Ovary (tissue), 9 donors: ENCODE measurements around the gene MRPL39. TPM values are rescaled to one million over a fixed set of nuclear protein-coding genes. Genes with fewer than 3 reads are reported as not detected.

Experiments
- DNase-seq, 5 donors: peaks; one replicate each; pipeline ENCODE4 v3.0.0-alpha.2; 2019 to 2020
- H3K27ac ChIP-seq, 2 donors: fragments of 200-600 bp; one replicate each; pipeline versions ENCODE4 v1.5.1 to v1.8.0; 2019 to 2022
- H3K27me3 ChIP-seq: fragments of 200-600 bp; one replicate; pipeline ENCODE4 v1.8.0; 2022
- H3K36me3 ChIP-seq: fragments of 200-600 bp; sonication (generic); one replicate; pipeline ENCODE4 v1.5.1; 2019
- H3K4me1 ChIP-seq: one replicate; pipeline ENCODE4 v1.8.1; 2013; ENCODE audit warnings: mild to moderate bottlenecking, moderate library complexity; ENCODE audit not compliant: insufficient read depth
- H3K4me3 ChIP-seq: fragments of 200-600 bp; sonication (generic); one replicate; pipeline ENCODE4 v1.5.1; 2017
- H3K9me3 ChIP-seq, 2 donors: fragments of 200-600 bp in 1 of 2; sonication (generic) in 1 of 2; one replicate each; pipeline versions ENCODE4 v1.5.1 to v1.8.1; 2013 to 2019; ENCODE audit warnings: mild to moderate bottlenecking in 1 of 2, moderate library complexity in 1 of 2
- EP300 ChIP-seq: sonication (generic); formaldehyde crosslinking; IDR thresholded peaks from one replicate; pipeline ENCODE4 v1.6.1; 2017; ENCODE audit warnings: antibody characterized with exemption
- POLR2A ChIP-seq: fragments of 450-650 bp; IDR thresholded peaks from one replicate; pipeline ENCODE4 v1.6.1; 2017; ENCODE audit warnings: antibody characterized with exemption, mild to moderate bottlenecking, moderate library complexity
- WGBS, 3 donors: extraction: QIAGEN DNeasy Blood & Tissue Kit in 1 of 3; methylation state at CpG; one replicate each; pipeline versions ENCODE4 v1.1.5 to v1.1.7; 2013 to 2017; 5-methylcytosine and 5-hydroxymethylcytosine counted together
- intact Hi-C, 4 donors: fragments of 100-400 bp; cut with DNase I; formaldehyde crosslinking; loops; one replicate each; pipeline versions ENCODE4 v1.11.0 to v1.15.1; 2022 to 2023
- polyA plus RNA-seq, 2 donors: library from polyadenylated mRNA; stranded (reverse); fragments of 200-250 nt in 1 of 2; fragments of 350-450 nt in 1 of 2; fragmentation: Illumina TruSeq in 1 of 2; extraction: RNeasy Lipid Tissue Mini Kit (QIAGEN cat#74804) in 1 of 2; gene quantifications; one replicate each; pipeline ENCODE4 v1.2.3, GENCODE V29; 2013 to 2014
- total RNA-seq, 7 donors: library from RNA; depleted of rRNA in 2 of 7; stranded (reverse); fragments of >200 nt in 2 of 7; fragmentation: NEBNext Ultra II Directional in 3 of 7; extraction: Animal tissue kit (Norgen Biotek cat#: 25700) in 3 of 7; gene quantifications; one replicate each; pipeline versions ENCODE4 v1.1.0 to v1.2.4, GENCODE V29; 2016 to 2023
- TF ChIP-seq, protein P1 (sequence below), 3 donors: fragments of 450-650 bp in 2 of 3; fragments of 200-600 bp in 1 of 3; IDR thresholded peaks; one replicate each; pipeline versions ENCODE4 v1.5.1 to v1.8.0; 2016 to 2022; ENCODE audit warnings: antibody characterized with exemption in 3 of 3, mild to moderate bottlenecking in 1 of 3
- donor health status: DM: no; HTN: no; CAD: no; lungs with moderate emphysema.
- donor health status: DM: no; HTN: no; CAD: no.
- donor health status: Bipolar disorder and iron deficiency.
- donor health status: DM: yes; HTN: yes; CAD: no.
- donor health status: DM: no; HTN: no; CAD: no.
- donor health status: DM: yes; HTN: yes; CAD: no.

MRPL39 gene
- total and polyA plus RNA-seq, 9 donors: 15.3 to 26.3 (median 19.0) TPM

- no peaks in the 10 kb centered on the region for H3K36me3 ChIP-seq
- intact Hi-C loops: loop anchor here in 1 of 4 donors (10.0 kb wide), 1 partner anchor 525 kb away; no protein-coding TSS in a partner anchor
- DNase-seq: peak; percentile 51 to 72 (median 71)
- peak overlapping the region; percentile 93 to 94 for H3K27ac ChIP-seq
- TF ChIP-seq POLR2A: no peak
- TF ChIP-seq, protein P1, sequence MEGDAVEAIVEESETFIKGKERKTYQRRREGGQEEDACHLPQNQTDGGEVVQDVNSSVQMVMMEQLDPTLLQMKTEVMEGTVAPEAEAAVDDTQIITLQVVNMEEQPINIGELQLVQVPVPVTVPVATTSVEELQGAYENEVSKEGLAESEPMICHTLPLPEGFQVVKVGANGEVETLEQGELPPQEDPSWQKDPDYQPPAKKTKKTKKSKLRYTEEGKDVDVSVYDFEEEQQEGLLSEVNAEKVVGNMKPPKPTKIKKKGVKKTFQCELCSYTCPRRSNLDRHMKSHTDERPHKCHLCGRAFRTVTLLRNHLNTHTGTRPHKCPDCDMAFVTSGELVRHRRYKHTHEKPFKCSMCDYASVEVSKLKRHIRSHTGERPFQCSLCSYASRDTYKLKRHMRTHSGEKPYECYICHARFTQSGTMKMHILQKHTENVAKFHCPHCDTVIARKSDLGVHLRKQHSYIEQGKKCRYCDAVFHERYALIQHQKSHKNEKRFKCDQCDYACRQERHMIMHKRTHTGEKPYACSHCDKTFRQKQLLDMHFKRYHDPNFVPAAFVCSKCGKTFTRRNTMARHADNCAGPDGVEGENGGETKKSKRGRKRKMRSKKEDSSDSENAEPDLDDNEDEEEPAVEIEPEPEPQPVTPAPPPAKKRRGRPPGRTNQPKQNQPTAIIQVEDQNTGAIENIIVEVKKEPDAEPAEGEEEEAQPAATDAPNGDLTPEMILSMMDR (IDR thresholded peaks at IDR 0.05): peak in 2 of 3 donors; percentile 35 to 44
- 0 to 1% (median 0%) methylated on average over 32 to 40 of the region's 40 CpGs for WGBS, 3 donors
- H3K27me3 ChIP-seq: no peaks in the 10 kb centered on the region
- H3K4me3 ChIP-seq: peak overlapping the region; percentile 63
- H3K4me1 ChIP-seq: peaks cover 5% of the 10 kb centered on the region
- H3K9me3 ChIP-seq: no peaks in the 10 kb centered on the region
These were observed 32.4 kb upstream of the MRPL39 start for GRCh38 chr21:25639551-25640201.

DNA sequence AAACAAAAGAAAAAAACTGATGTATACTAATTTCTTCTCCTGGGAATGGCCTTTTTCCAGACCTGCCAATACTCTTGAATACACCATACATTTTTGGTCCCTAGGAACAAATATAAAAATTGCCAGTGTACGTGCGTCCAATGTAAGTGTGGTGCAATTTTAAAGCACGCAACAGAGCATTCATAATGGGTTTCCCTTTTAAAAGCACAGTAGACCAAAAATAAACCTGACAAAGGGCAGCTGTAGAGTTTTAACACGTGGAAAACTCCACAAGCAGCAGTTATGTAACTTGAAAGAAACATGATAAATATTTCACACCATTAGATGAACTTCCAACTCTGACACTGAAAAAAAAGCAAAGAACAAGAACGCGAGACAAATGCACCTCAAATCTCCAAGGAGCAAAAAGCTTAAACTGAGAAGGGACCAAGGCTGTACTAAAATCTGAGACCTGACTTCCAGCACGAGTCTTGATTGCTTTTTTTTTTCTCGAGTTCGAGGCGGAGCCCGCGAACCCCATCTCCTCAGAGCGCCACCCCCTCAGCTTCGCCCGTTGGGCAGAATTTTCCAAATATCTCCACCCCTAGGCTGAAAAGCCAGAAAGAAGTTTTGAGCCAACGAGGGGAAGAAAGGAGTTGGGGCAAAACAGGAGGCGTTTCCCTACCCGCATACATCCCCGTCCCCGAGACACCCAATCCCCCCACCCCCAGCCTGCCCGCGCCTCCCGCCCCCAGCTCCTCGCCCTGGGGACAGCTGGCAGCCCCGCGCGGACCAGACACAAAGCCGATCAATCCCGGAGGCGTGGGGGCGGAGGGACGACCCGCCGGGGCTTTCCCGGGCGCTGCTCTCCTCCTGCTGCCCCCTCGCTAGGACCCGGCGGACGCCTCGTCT, 31.6 kb upstream of the MRPL39 start, which contains the start of gene JAM2:
JAM2 (plus strand) TSS at position 599 of the 891 bp plus-strand sequence. CDS start 564 bp downstream, outside the sequence.
- Histone ChIP-seq H3K27ac (peak within 1 kb of the TSS; percentile 93 to 94), H3K27me3 (no peaks in the 10 kb centered on the region), H3K4me1 (peaks cover 5% of the 10 kb centered on the region), H3K36me3 (no peaks in the 10 kb centered on the region), H3K9me3 (no peaks in the 10 kb centered on the region), H3K4me3 (peak within 1 kb of the TSS; percentile 63)
- DNase-seq: peak in 3 of 5 donors; percentile 54 to 67 (median 55)
- TF ChIP-seq, protein P1 (IDR thresholded peaks at IDR 0.05): no peak
- TF ChIP-seq POLR2A (no peak), EP300 (no peak)
- WGBS, 3 donors: 0% methylated on average over 28 to 41 of the region's 41 CpGs
- intact Hi-C loops: loop anchor here in 1 of 4 donors (10.0 kb wide), 1 partner anchor 526 kb away; no protein-coding TSS in a partner anchor

DNA sequence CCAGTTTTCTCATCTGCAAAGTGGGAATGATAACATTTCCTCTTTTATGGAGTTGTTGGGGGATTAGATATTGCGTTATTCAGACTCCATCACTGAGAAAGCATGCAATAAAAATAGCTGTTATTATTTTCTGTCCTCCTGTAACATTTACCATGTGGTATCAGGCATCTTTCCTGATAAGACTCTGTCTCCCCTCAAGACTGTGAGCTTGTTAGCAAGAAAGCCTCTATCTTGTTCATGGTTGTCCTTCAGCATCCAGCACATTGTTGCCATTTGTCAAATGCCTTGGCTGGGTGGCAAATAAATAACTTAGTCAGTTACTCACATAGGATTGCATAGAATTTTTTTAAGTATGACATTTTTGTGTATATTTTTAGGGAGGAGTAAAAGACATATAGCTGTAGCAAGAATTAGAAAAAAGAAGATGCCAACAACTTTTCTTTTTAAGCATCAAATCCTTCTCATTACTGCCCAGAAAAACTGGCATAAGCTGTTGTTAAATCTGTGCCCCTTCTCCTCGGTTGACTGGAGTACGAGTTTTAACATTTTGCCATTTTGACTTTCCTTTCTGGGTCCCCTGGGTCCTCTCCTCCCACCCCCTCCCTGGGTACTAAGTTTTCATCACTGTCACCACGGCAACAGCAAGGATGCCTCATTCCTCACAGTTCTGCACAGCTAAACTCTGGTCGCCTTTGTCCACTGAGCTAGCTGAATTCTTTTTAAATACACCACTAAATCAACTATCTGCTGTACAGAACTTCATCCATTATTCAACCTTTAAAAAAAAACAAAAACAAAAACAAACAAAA, 30.8 kb upstream of the MRPL39 start:
- DNase-seq: peak in 2 of 5 donors; percentile 18 to 20
- peaks cover 5% of the 10 kb centered on the region for H3K4me1 ChIP-seq
- H3K27ac ChIP-seq: peak overlapping the region in 1 of 2 donors; percentile 93
- peak overlapping the region; percentile 63 for H3K4me3 ChIP-seq
- H3K36me3 ChIP-seq: no peaks in the 10 kb centered on the region
- H3K9me3 ChIP-seq: no peaks in the 10 kb centered on the region
- TF ChIP-seq, protein P1 (IDR thresholded peaks at IDR 0.05): no peak
- TF ChIP-seq EP300 (no peak), POLR2A (no peak)
- no peaks in the 10 kb centered on the region for H3K27me3 ChIP-seq
- 18 to 34% (median 20%) methylated on average over 5 of the region's 5 CpGs for WGBS, 3 donors
- intact Hi-C loops: loop anchor here in 1 of 4 donors (10.0 kb wide), 1 partner anchor 527 kb away; no protein-coding TSS in a partner anchor

DNA sequence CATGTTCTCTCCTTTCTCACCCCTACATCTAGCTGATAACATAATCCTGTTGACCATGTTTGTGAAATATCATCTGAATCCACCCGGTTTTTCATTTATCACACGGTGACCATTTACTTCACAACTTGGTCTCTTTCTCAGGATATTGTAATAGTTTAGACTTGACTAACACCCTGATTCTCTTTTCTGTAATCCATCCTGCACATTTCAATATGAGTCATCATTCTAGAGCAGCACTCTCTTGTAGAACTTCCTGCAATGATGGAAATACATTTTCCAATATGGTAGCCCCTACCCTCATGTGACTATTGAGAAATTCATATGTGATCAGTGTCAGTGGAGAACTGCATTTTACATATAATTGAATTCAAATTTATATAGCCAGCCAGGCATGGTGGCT, 29.4 kb upstream of the MRPL39 start:
- 88% methylated on average over 2 of the region's 2 CpGs for WGBS, 3 donors
- no peaks in the 10 kb centered on the region for H3K9me3 ChIP-seq
- intact Hi-C loops: loop anchor here in 1 of 4 donors (10.0 kb wide), 1 partner anchor 528 kb away; no protein-coding TSS in a partner anchor

More for the DNA sequence above, 29.4 kb upstream of the MRPL39 start:
- Histone ChIP-seq H3K4me1 (peaks cover 5% of the 10 kb centered on the region), H3K27ac (no peak overlapping the region), H3K36me3 (no peaks in the 10 kb centered on the region), H3K27me3 (no peaks in the 10 kb centered on the region), H3K4me3 (no peak overlapping the region)
- TF ChIP-seq, protein P1 (IDR thresholded peaks at IDR 0.05): no peak
- DNase-seq: no peak
